Fibroblast of the aortic adventitia (primary cell): Measurements from ENCODE around the gene ITGAL. TPM values are rescaled to one million over a fixed set of nuclear protein-coding genes. Genes with fewer than 3 reads are reported as not detected.

ENCODE experiments used
- DNase-seq: peaks from one replicate; pipeline ENCODE4 v3.0.0-alpha.2; 2010; ENCODE audit warnings: low read depth
- H3K4me3 ChIP-seq: 2 replicates; pipeline ENCODE4 v1.5.1; 2011; ENCODE audit warnings: low read depth, mild to moderate bottlenecking, control low read depth, low read length, moderate library complexity
- CTCF ChIP-seq: IDR thresholded peaks from 2 replicates; pipeline ENCODE4 v1.5.1; 2011; ENCODE audit warnings: mild to moderate bottlenecking, low read length, control low read depth, inconsistent platforms; ENCODE audit not compliant: insufficient read depth
- total RNA-seq: library from RNA; depleted of rRNA; stranded (reverse); fragments of >200 nt; gene quantifications from 2 replicates; pipeline ENCODE4 v1.2.3, GENCODE V29; 2012; ENCODE audit warnings: low replicate concordance

Gene ITGAL
- total RNA-seq, 1 donor: not detected

GRCh38 chr16:30526137-30526822 is 53.7 kb downstream of the ITGAL start, which contains the start of gene ZNF768:
ZNF768 (minus strand) TSS chr16:30526566; CDS start chr16:30526413, 153 bp downstream.
- DNase-seq: peak; percentile 9
- TF ChIP-seq CTCF: no peak
- H3K4me3 ChIP-seq: peak within 1 kb of the TSS; percentile 84

- DNase-seq: peak; percentile 96
- TF ChIP-seq CTCF: peak; percentile 34
Measured at GRCh38 chr16:30526823-30527634, 54.5 kb downstream of the ITGAL start.

GRCh38 chr16:30527635-30528178 is 55.2 kb downstream of the ITGAL start:
- H3K4me3 ChIP-seq: peak overlapping the region; percentile 53
- no peak for DNase-seq
- TF ChIP-seq CTCF: no peak

More at GRCh38 chr16:30526823-30527634, 54.5 kb downstream of the ITGAL start:
- H3K4me3 ChIP-seq: peak overlapping the region; percentile 84

GRCh38 chr16:30528799-30529457 is 56.4 kb downstream of the ITGAL start:
- DNase-seq: no peak
- no peak overlapping the region for H3K4me3 ChIP-seq
- no peak for TF ChIP-seq CTCF

- no peak overlapping the region for H3K4me3 ChIP-seq
- DNase-seq: no peak
- TF ChIP-seq CTCF: no peak
Measured at GRCh38 chr16:30530163-30531037, 57.9 kb downstream of the ITGAL start.
